ENCODE measurements around the gene KIAA2012. TPM values are rescaled to one million over a fixed set of nuclear protein-coding genes. Genes with fewer than 3 reads are reported as not detected.

Gene KIAA2012
- total RNA-seq, 1 experiment from 2014 or later: not detected

- H3K9me3 ChIP-seq (ENCODE audit: low read depth, low read length, poor library complexity, severe bottlenecking): no peaks in the 10 kb centered on the region
- ChIA-PET POLR2A (ENCODE audit: low non-redundant PET) (no interaction called here), CTCF (no interaction called here)
- no peak overlapping the region for H3K27ac ChIP-seq (ENCODE audit: low read depth, low read length, poor library complexity, severe bottlenecking)
- no peaks in the 10 kb centered on the region for H3K27me3 ChIP-seq (replicated peaks; ENCODE audit: insufficient read depth, low read depth, low read length, poor library complexity)
- no peak for DNase-seq (ENCODE audit: low spot score)
- H3K4me1 ChIP-seq (ENCODE audit: insufficient read depth, low read length, poor library complexity, severe bottlenecking): peaks cover 4% of the 10 kb centered on the region
- BruUV-seq (replicated peaks): no TSS peak
- TF ChIP-seq EZH2 (IDR thresholded peaks at IDR 0.05; ENCODE audit: borderline replicate concordance, low read depth, low read length, poor library complexity, severe bottlenecking): no peak
- no peak for TF ChIP-seq CTCF (conservative IDR thresholded peaks at IDR 0.05; ENCODE audit: low read depth, low read length)
- no peaks in the 10 kb centered on the region for H3K36me3 ChIP-seq (ENCODE audit: insufficient read depth, low read length, poor library complexity, severe bottlenecking)
- no peak overlapping the region for H3K4me3 ChIP-seq (ENCODE audit: low read depth, low read length, poor library complexity, severe bottlenecking)
- intact Hi-C loops (cut with micrococcal nuclease; ENCODE audit: unreplicated experiment): no loop called here
Observed at GRCh38 chr2:202165945-202166344, 92.9 kb downstream of the KIAA2012 start.

- Histone ChIP-seq H3K36me3 (ENCODE audit: insufficient read depth, low read length, poor library complexity, severe bottlenecking) (no peaks in the 10 kb centered on the region), H3K27ac (ENCODE audit: low read depth, low read length, poor library complexity, severe bottlenecking) (no peak overlapping the region), H3K27me3 (replicated peaks; ENCODE audit: insufficient read depth, low read depth, low read length, poor library complexity) (no peaks in the 10 kb centered on the region), H3K9me3 (ENCODE audit: low read depth, low read length, poor library complexity, severe bottlenecking) (no peaks in the 10 kb centered on the region), H3K4me1 (ENCODE audit: insufficient read depth, low read length, poor library complexity, severe bottlenecking) (peaks cover 11% of the 10 kb centered on the region), H3K4me3 (ENCODE audit: low read depth, low read length, poor library complexity, severe bottlenecking) (no peak overlapping the region)
- TF ChIP-seq EZH2 (IDR thresholded peaks at IDR 0.05; ENCODE audit: borderline replicate concordance, low read depth, low read length, poor library complexity, severe bottlenecking): no peak
- no peak for TF ChIP-seq CTCF (conservative IDR thresholded peaks at IDR 0.05; ENCODE audit: low read depth, low read length)
- DNase-seq (ENCODE audit: low spot score): no peak
- ChIA-PET POLR2A (ENCODE audit: low non-redundant PET) (no interaction called here), CTCF (no interaction called here)
- intact Hi-C loops (cut with micrococcal nuclease; ENCODE audit: unreplicated experiment): no loop called here
- BruUV-seq (replicated peaks): no TSS peak
Observed at GRCh38 chr2:202169131-202169530, 96.1 kb downstream of the KIAA2012 start.

GRCh38 chr2:202169832-202170424 lies 96.9 kb downstream of the KIAA2012 start:
- no peaks in the 10 kb centered on the region for H3K36me3 ChIP-seq (ENCODE audit: insufficient read depth, low read length, poor library complexity, severe bottlenecking)
- ChIA-PET POLR2A (ENCODE audit: low non-redundant PET) (no interaction called here), CTCF (no interaction called here)
- no TSS peak for BruUV-seq (replicated peaks)
- H3K4me3 ChIP-seq (ENCODE audit: low read depth, low read length, poor library complexity, severe bottlenecking): no peak overlapping the region
- DNase-seq (ENCODE audit: low spot score): no peak
- intact Hi-C loops (cut with micrococcal nuclease; ENCODE audit: unreplicated experiment): loop anchor here (5.0 kb wide), 1 partner anchor 68 kb away; no protein-coding TSS in a partner anchor
- H3K9me3 ChIP-seq (ENCODE audit: low read depth, low read length, poor library complexity, severe bottlenecking): no peaks in the 10 kb centered on the region
- no peaks in the 10 kb centered on the region for H3K27me3 ChIP-seq (replicated peaks; ENCODE audit: insufficient read depth, low read depth, low read length, poor library complexity)
- no peak overlapping the region for H3K27ac ChIP-seq (ENCODE audit: low read depth, low read length, poor library complexity, severe bottlenecking)
- peaks cover 11% of the 10 kb centered on the region for H3K4me1 ChIP-seq (ENCODE audit: insufficient read depth, low read length, poor library complexity, severe bottlenecking)
- no peak for TF ChIP-seq EZH2 (IDR thresholded peaks at IDR 0.05; ENCODE audit: borderline replicate concordance, low read depth, low read length, poor library complexity, severe bottlenecking)
- TF ChIP-seq CTCF (conservative IDR thresholded peaks at IDR 0.05; ENCODE audit: low read depth, low read length): no peak

Data from A673 (cell line).